ENCODE results near the gene TEAD1. TPM values are rescaled to one million over a fixed set of nuclear protein-coding genes. Genes with fewer than 3 reads are reported as not detected.

TEAD1 gene
- polyA plus RNA-seq, 1 donor (not counting 4 experiments of a cell fraction or from before 2014, with no cell fraction given) = 32.7 TPM

DNA sequence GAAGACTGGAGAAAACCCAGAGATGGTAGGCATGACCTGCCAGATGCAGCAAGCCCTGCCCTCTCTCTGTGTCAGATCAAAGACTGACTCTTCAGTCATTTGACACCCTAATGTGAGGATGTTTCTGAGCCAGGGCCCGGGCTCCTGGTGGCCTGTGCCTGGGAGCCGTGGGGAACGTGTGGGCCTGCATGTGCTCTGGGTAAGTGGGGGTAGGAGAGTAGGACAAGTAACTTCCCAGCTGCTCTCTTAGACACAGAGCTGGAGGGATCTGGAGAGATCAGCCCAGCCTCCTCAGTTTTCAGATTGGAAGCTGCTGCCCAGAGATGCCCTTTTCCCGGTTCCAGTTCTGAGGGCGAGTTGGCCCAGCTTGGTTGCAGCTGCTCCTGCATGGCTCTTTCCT, 110.8 kb downstream of the TEAD1 start:
- no peaks in the 10 kb centered on the region for H3K27me3 ChIP-seq (ENCODE audit: control insufficient read depth, extremely low read depth, insufficient read depth, low read length)
- TF ChIP-seq, protein P1, sequence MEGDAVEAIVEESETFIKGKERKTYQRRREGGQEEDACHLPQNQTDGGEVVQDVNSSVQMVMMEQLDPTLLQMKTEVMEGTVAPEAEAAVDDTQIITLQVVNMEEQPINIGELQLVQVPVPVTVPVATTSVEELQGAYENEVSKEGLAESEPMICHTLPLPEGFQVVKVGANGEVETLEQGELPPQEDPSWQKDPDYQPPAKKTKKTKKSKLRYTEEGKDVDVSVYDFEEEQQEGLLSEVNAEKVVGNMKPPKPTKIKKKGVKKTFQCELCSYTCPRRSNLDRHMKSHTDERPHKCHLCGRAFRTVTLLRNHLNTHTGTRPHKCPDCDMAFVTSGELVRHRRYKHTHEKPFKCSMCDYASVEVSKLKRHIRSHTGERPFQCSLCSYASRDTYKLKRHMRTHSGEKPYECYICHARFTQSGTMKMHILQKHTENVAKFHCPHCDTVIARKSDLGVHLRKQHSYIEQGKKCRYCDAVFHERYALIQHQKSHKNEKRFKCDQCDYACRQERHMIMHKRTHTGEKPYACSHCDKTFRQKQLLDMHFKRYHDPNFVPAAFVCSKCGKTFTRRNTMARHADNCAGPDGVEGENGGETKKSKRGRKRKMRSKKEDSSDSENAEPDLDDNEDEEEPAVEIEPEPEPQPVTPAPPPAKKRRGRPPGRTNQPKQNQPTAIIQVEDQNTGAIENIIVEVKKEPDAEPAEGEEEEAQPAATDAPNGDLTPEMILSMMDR (optimal IDR thresholded peaks at IDR 0.05 in 1 of 3, IDR thresholded peaks at IDR 0.05 in 1 of 3, conservative IDR thresholded peaks at IDR 0.05 in 1 of 3; ENCODE audit: extremely low read depth in 1 of 3, insufficient read depth in 2 of 3, low read length in 3 of 3) = no peak
- no peak for TF ChIP-seq EZH2 (IDR thresholded peaks at IDR 0.05; ENCODE audit: low read length)
- peaks cover 7% of the 10 kb centered on the region for H4K20me1 ChIP-seq (ENCODE audit: control insufficient read depth, extremely low read depth, insufficient read depth, low read length)
- dilution Hi-C loops (cut with MboI; ENCODE audit: extremely low pct_ligation_motif_present, low sequenced_read_pairs) = no loop called here
- H3K4me3 ChIP-seq (ENCODE audit: control insufficient read depth in 2 of 3, extremely low read depth in 1 of 3, insufficient read depth in 2 of 3, low read depth in 1 of 3, low read length in 3 of 3) = no peak overlapping the region
- no peak overlapping the region for H2AFZ ChIP-seq (ENCODE audit: control insufficient read depth, low read length)
- no peaks in the 10 kb centered on the region for H3K9me3 ChIP-seq (ENCODE audit: control insufficient read depth, low read depth, low read length)
- peaks cover 2% of the 10 kb centered on the region for H3K4me1 ChIP-seq (ENCODE audit: control insufficient read depth, extremely low read depth, insufficient read depth, low read length)
- no peak overlapping the region for H3K4me2 ChIP-seq (ENCODE audit: control insufficient read depth, extremely low read depth, insufficient read depth, low read depth, low read length)
- H3K9ac ChIP-seq (ENCODE audit: control insufficient read depth, extremely low read depth, insufficient read depth, low read length) = no peak overlapping the region
- peaks cover 79% of the 10 kb centered on the region for H3K79me2 ChIP-seq (ENCODE audit: control insufficient read depth, insufficient read depth, low read length)
- DNase-seq (ENCODE audit: low read depth, low spot score) = no peak
- no peak for FAIRE-seq
- H3K9me1 ChIP-seq (ENCODE audit: control insufficient read depth, extremely low read depth, insufficient read depth, low read length) = peaks cover 6% of the 10 kb centered on the region
- H3K27ac ChIP-seq (ENCODE audit: control insufficient read depth, insufficient read depth, low read length) = no peak overlapping the region
- H3K36me3 ChIP-seq (ENCODE audit: control insufficient read depth in 2 of 2, extremely low read depth in 1 of 2, insufficient read depth in 2 of 2, low read length in 2 of 2) = peaks cover 0 to 17% of the 10 kb centered on the region in 2 experiments

DNA sequence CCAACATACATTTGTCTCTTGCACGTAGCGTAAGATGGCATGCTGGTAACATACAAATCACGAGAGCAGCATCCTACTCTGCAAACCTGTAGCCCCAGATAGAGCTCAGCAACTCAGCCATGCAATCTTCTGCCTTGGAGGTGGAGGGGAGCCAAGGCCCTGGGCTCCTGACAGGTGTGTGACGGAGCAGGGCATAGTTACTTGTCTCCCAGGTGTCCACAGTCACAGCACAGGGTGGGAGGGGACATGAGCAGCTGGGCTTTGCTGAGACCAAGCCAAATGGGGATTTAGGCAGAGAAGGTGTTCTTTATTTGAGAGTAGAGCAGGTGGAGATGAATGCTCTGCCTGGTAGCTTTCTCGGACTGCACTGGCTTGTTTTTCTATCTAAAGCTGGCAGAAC, 111.7 kb downstream of the TEAD1 start:
- peaks cover 2% of the 10 kb centered on the region for H3K4me1 ChIP-seq (ENCODE audit: control insufficient read depth, extremely low read depth, insufficient read depth, low read length)
- no peak overlapping the region for H3K4me2 ChIP-seq (ENCODE audit: control insufficient read depth, extremely low read depth, insufficient read depth, low read depth, low read length)
- peaks cover 7% of the 10 kb centered on the region for H4K20me1 ChIP-seq (ENCODE audit: control insufficient read depth, extremely low read depth, insufficient read depth, low read length)
- TF ChIP-seq, protein P1 (optimal IDR thresholded peaks at IDR 0.05 in 1 of 3, IDR thresholded peaks at IDR 0.05 in 1 of 3, conservative IDR thresholded peaks at IDR 0.05 in 1 of 3; ENCODE audit: extremely low read depth in 1 of 3, insufficient read depth in 2 of 3, low read length in 3 of 3) = no peak
- TF ChIP-seq EZH2 (IDR thresholded peaks at IDR 0.05; ENCODE audit: low read length) = no peak
- H3K4me3 ChIP-seq (ENCODE audit: control insufficient read depth in 2 of 3, extremely low read depth in 1 of 3, insufficient read depth in 2 of 3, low read depth in 1 of 3, low read length in 3 of 3) = no peak overlapping the region
- H2AFZ ChIP-seq (ENCODE audit: control insufficient read depth, low read length) = no peak overlapping the region
- FAIRE-seq (no peak), DNase-seq (ENCODE audit: low read depth, low spot score) (no peak)
- no peaks in the 10 kb centered on the region for H3K27me3 ChIP-seq (ENCODE audit: control insufficient read depth, extremely low read depth, insufficient read depth, low read length)
- H3K79me2 ChIP-seq (ENCODE audit: control insufficient read depth, insufficient read depth, low read length) = peaks cover 82% of the 10 kb centered on the region
- no peak overlapping the region for H3K27ac ChIP-seq (ENCODE audit: control insufficient read depth, insufficient read depth, low read length)
- H3K9me3 ChIP-seq (ENCODE audit: control insufficient read depth, low read depth, low read length) = no peaks in the 10 kb centered on the region
- H3K9ac ChIP-seq (ENCODE audit: control insufficient read depth, extremely low read depth, insufficient read depth, low read length) = no peak overlapping the region
- H3K36me3 ChIP-seq (ENCODE audit: control insufficient read depth in 2 of 2, extremely low read depth in 1 of 2, insufficient read depth in 2 of 2, low read length in 2 of 2) = peaks cover 0 to 17% of the 10 kb centered on the region in 2 experiments
- H3K9me1 ChIP-seq (ENCODE audit: control insufficient read depth, extremely low read depth, insufficient read depth, low read length) = peaks cover 6% of the 10 kb centered on the region
- dilution Hi-C loops (cut with MboI; ENCODE audit: extremely low pct_ligation_motif_present, low sequenced_read_pairs) = no loop called here
